HepG2 (cell line): ENCODE data around the gene NIPAL3. TPM values are rescaled to one million over a fixed set of nuclear protein-coding genes. Genes with fewer than 3 reads are reported as not detected.

Experiments used
- ATAC-seq: fragments of 200-7000 bp; cut with Tn5 transposase; 3 replicates; pipeline ENCODE4 v1.9.1; 2020; ENCODE audit warnings: mild to moderate bottlenecking, moderate library complexity
- BruUV-seq: library from RNA; stranded (reverse); fragments of 400-500 nt; replicated peaks from 2 replicates; lab custom pipeline; 2021; lab: Mats Ljungman, UMichigan
- CTCF ChIA-PET: fragments of 300-600 bp; formaldehyde crosslinking; extraction: SDS; loops from one replicate; lab custom pipeline; 2021; ENCODE audit warnings: low total read pairs, inconsistent platforms, low intra/inter-chr PET ratio; lab: Yijun Ruan, JAX
- POLR2A ChIA-PET: fragments of 350-600 bp; sonication (Branson Sonifier 250); formaldehyde crosslinking; loops from one replicate; lab custom pipeline; 2020; ENCODE audit warnings: antibody characterized with exemption, inconsistent platforms; lab: Yijun Ruan, JAX
- DNase-seq: peaks from one replicate; pipeline ENCODE4 v3.0.0-alpha.2; 2015; ENCODE audit warnings: low spot score
- FAIRE-seq: peaks from 3 replicates; lab custom pipeline; 2011; peaks lifted over from hg19 to GRCh38; lab: Jason Lieb, UNC
- H2AFZ ChIP-seq: one replicate; pipeline ENCODE4 v1.6.1; 2011; ENCODE audit warnings: low read length, inconsistent platforms
- H3K27ac ChIP-seq: fragments of 300-600 bp; 3 replicates; pipeline ENCODE4 v1.8.0; 2011; ENCODE audit warnings: mixed run types, mild to moderate bottlenecking, mixed read lengths, low read length, inconsistent platforms; ENCODE audit not compliant: insufficient read depth; ENCODE audit errors: extremely low read length
- H3K27me3 ChIP-seq, 2 experiments: fragments of 200-600 bp in 1 of 2; 2 replicates in 1 of 2; 3 replicates in 1 of 2; pipeline versions ENCODE4 v1.6.0 to v1.8.0; 2011; ENCODE audit warnings: low read length in 2 of 2, mild to moderate bottlenecking in 2 of 2, moderate library complexity in 2 of 2, inconsistent platforms in 1 of 2; ENCODE audit not compliant: insufficient read depth in 2 of 2, control insufficient read depth in 1 of 2
- H3K36me3 ChIP-seq, 2 experiments: fragments of 200-600 bp in 1 of 2; replicated peaks in 1 of 2; 2 replicates in 1 of 2; 3 replicates in 1 of 2; pipeline versions ENCODE4 v1.5.1 to v1.8.0; 2011; ENCODE audit warnings: low read length in 2 of 2, inconsistent platforms in 1 of 2; ENCODE audit not compliant: insufficient read depth in 2 of 2, control insufficient read depth in 1 of 2
- H3K4me1 ChIP-seq: 2 replicates; pipeline ENCODE4 v1.5.1; 2012; ENCODE audit warnings: low read length, inconsistent platforms; ENCODE audit not compliant: insufficient read depth
- H3K4me2 ChIP-seq: 2 replicates; pipeline ENCODE4 v1.6.0; 2011; ENCODE audit warnings: low read depth, low read length, inconsistent platforms
- H3K4me3 ChIP-seq, 3 experiments: fragments of 200-600 bp in 1 of 3; sonication (generic), shearing (Covaris generic) in 1 of 3; replicated peaks in 1 of 3; 2 replicates each; pipeline ENCODE4 v1.5.1; 2011 to 2016; ENCODE audit warnings: low read length in 3 of 3, inconsistent platforms in 2 of 3, low read depth in 2 of 3, mild to moderate bottlenecking in 2 of 3, control low read depth in 1 of 3, mixed read lengths in 1 of 3; ENCODE audit not compliant: insufficient read depth in 1 of 3
- H3K79me2 ChIP-seq: one replicate; pipeline ENCODE4 v1.6.1; 2011; ENCODE audit warnings: low read length, inconsistent platforms; ENCODE audit not compliant: insufficient read depth
- H3K9ac ChIP-seq: 2 replicates; pipeline ENCODE4 v1.6.0; 2011; ENCODE audit warnings: mild to moderate bottlenecking, low read depth, low read length, inconsistent platforms; ENCODE audit not compliant: insufficient read depth
- H3K9me3 ChIP-seq: 2 replicates; pipeline ENCODE4 v1.5.1; 2012; ENCODE audit warnings: mild to moderate bottlenecking, low read length
- H4K20me1 ChIP-seq: 2 replicates; pipeline ENCODE4 v1.6.0; 2011; ENCODE audit warnings: inconsistent platforms, mild to moderate bottlenecking, low read length, moderate library complexity; ENCODE audit not compliant: insufficient read depth
- ADNP ChIP-seq: sonication (generic); formaldehyde crosslinking; IDR thresholded peaks from 2 replicates; pipeline ENCODE4 v1.4.0; 2020; ENCODE audit warnings: missing genetic modification reagents
- CSRNP2 ChIP-seq: sonication (generic); formaldehyde crosslinking; conservative IDR thresholded peaks from 2 replicates; pipeline ENCODE4 v1.8.0; 2022; ENCODE audit warnings: low read depth, missing genetic modification reagents
- E2F1 ChIP-seq: sonication (generic); formaldehyde crosslinking; IDR thresholded peaks from 2 replicates; pipeline ENCODE4 v1.5.0; 2020; ENCODE audit warnings: missing genetic modification reagents
- KDM5A ChIP-seq: fragments of 200-600 bp; sonication (generic); IDR thresholded peaks from 2 replicates; pipeline ENCODE4 v1.7.0; 2018; ENCODE audit warnings: antibody characterized with exemption, mild to moderate bottlenecking, low read length, borderline replicate concordance
- LRRFIP1 ChIP-seq: sonication (generic); formaldehyde crosslinking; conservative IDR thresholded peaks from 2 replicates; pipeline ENCODE4 v1.4.0; 2020; ENCODE audit warnings: missing genetic modification reagents
- MATR3 ChIP-seq: sonication (generic); formaldehyde crosslinking; IDR thresholded peaks from 2 replicates; pipeline ENCODE4 v1.4.0; 2020; ENCODE audit warnings: missing genetic modification reagents
- MNT ChIP-seq: fragments of 450-650 bp; IDR thresholded peaks from 2 replicates; pipeline ENCODE4 v1.6.1; 2016
- NRL ChIP-seq: sonication (generic); formaldehyde crosslinking; IDR thresholded peaks from 2 replicates; pipeline ENCODE4 v1.5.0; 2020; ENCODE audit warnings: missing genetic modification reagents, mild to moderate bottlenecking, moderate library complexity, borderline replicate concordance
- REST ChIP-seq, 2 experiments: IDR thresholded peaks; 2 replicates each; pipeline ENCODE4 v1.6.1; 2011 to 2012; ENCODE audit warnings: low read length in 2 of 2, borderline replicate concordance in 1 of 2, low read depth in 1 of 2, mild to moderate bottlenecking in 1 of 2, moderate library complexity in 1 of 2
- SNAPC2 ChIP-seq: sonication (generic); formaldehyde crosslinking; IDR thresholded peaks from 2 replicates; pipeline ENCODE4 v1.8.1; 2022; ENCODE audit warnings: mild to moderate bottlenecking, missing genetic modification reagents
- STAG1 ChIP-seq: sonication (generic); formaldehyde crosslinking; IDR thresholded peaks from 2 replicates; pipeline ENCODE4 v1.4.0; 2020; ENCODE audit warnings: missing genetic modification reagents
- ZFP36L2 ChIP-seq: sonication (generic); formaldehyde crosslinking; IDR thresholded peaks from 2 replicates; pipeline ENCODE4 v1.4.0; 2020; ENCODE audit warnings: missing genetic modification reagents
- ZNF34 ChIP-seq: sonication (generic); formaldehyde crosslinking; IDR thresholded peaks from 2 replicates; pipeline ENCODE4 v1.4.0; 2020; ENCODE audit warnings: mild to moderate bottlenecking, missing genetic modification reagents, borderline replicate concordance
- ZNF616 ChIP-seq: sonication (generic); formaldehyde crosslinking; IDR thresholded peaks from 2 replicates; pipeline ENCODE4 v1.5.0; 2020; ENCODE audit warnings: low read depth, mild to moderate bottlenecking, missing genetic modification reagents
- ZNF644 ChIP-seq: IDR thresholded peaks from 2 replicates; pipeline ENCODE4 v1.6.1; 2016; ENCODE audit warnings: low read depth
- WGBS: methylation state at CpG from one replicate; pipeline ENCODE4 v1.1.6; 2017; ENCODE audit warnings: low lambda C conversion rate; 5-methylcytosine and 5-hydroxymethylcytosine counted together
- in situ Hi-C: cut with HindIII; loops from 2 replicates; pipeline ENCODE4 v1.10.0; 2017; ENCODE audit warnings: low pct_unique_long_range_greater_than_20kb; ENCODE audit not compliant: extremely low pct_ligation_motif_present
- intact Hi-C: fragments of 100-400 bp; cut with micrococcal nuclease; formaldehyde crosslinking; loops from one replicate; pipeline ENCODE4 v1.10.0; 2022; ENCODE audit not compliant: unreplicated experiment
- polyA plus RNA-seq, 8 experiments: library from polyadenylated mRNA; depleted of rRNA in 3 of 8; stranded (reverse) in 7 of 8; unstranded in 1 of 8; fragments of >200 nt; fragmentation: Illumina TruSeq in 4 of 8; extraction: Trizol in 4 of 8; gene quantifications; 2 replicates each; pipeline versions ENCODE4 v1.2.1 to v1.2.3, GENCODE V29; 2011 to 2016; ENCODE audit warnings: low read depth in 4 of 8, missing spikeins in 1 of 8, mixed read lengths in 1 of 8; ENCODE audit not compliant: insufficient read depth in 1 of 8
- total RNA-seq, 5 experiments: library from RNA; depleted of rRNA; stranded (reverse); fragments of >200 nt; fragmentation: Illumina TruSeq; extraction: Trizol; gene quantifications; 2 replicates each; pipeline ENCODE4 v1.2.3, GENCODE V29; 2016; ENCODE audit warnings: low read depth in 1 of 5

Gene NIPAL3
- total and polyA plus RNA-seq, 2 of the 13 experiments (the other 11 are each of a cell fraction or from before 2014, with no cell fraction given): 5.6 to 8.6 TPM

- WGBS: 71% methylated on average over 6 of the region's 6 CpGs
- H2AFZ ChIP-seq: no peak overlapping the region
- CTCF ChIA-PET: no interaction called here
- in situ Hi-C loops: loop anchor here (5.0 to 10.0 kb wide), 2 partner anchors 192 to 319 kb away; no protein-coding TSS in a partner anchor
- intact Hi-C loops: no loop called here
- DNase-seq: no peak
- no peaks in the 10 kb centered on the region for H3K9me3 ChIP-seq
- H3K27me3 ChIP-seq: no peaks in the 10 kb centered on the region
- H3K79me2 ChIP-seq: no peaks in the 10 kb centered on the region
- no peaks in the 10 kb centered on the region for H4K20me1 ChIP-seq
- no TSS peak for BruUV-seq
- FAIRE-seq: no peak
- ATAC-seq: no peak
- H3K27ac ChIP-seq: no peak overlapping the region
- H3K4me1 ChIP-seq: peaks cover 18% of the 10 kb centered on the region
- no peak overlapping the region for H3K4me2 ChIP-seq
- H3K4me3 ChIP-seq: no peak overlapping the region
- H3K36me3 ChIP-seq: no peaks in the 10 kb centered on the region; a peak in 1 of 5 replicates
- no peak overlapping the region for H3K9ac ChIP-seq
- POLR2A ChIA-PET: no interaction called here
- no peak for TF ChIP-seq LRRFIP1
- no peak for TF ChIP-seq SNAPC2
- no peak for TF ChIP-seq NRL (CRISPR knock-in tag)
- no peak for TF ChIP-seq MNT
- no peak for TF ChIP-seq REST (IDR thresholded peaks at IDR 0.05; ENCODE audit: borderline replicate concordance in 1 of 2, low read depth in 1 of 2, low read length in 2 of 2)
- no peak for TF ChIP-seq ZNF34 (CRISPR knock-in tag)
- no peak for TF ChIP-seq CSRNP2 (CRISPR knock-in tag)
- TF ChIP-seq STAG1 (CRISPR knock-in tag): no peak
- TF ChIP-seq MATR3 (CRISPR knock-in tag): no peak
- no peak for TF ChIP-seq ZNF644
- TF ChIP-seq ZFP36L2 (CRISPR knock-in tag): no peak
- TF ChIP-seq E2F1 (CRISPR knock-in tag): no peak
- TF ChIP-seq ZNF616 (CRISPR knock-in tag): no peak
- TF ChIP-seq ADNP (CRISPR knock-in tag): no peak
- no peak for TF ChIP-seq KDM5A
These were observed 21.7 kb upstream of the NIPAL3 start for GRCh38 chr1:24393892-24394291.
